GM12878 (cell line): ENCODE measurements around the gene CAMTA1. TPM values are rescaled to one million over a fixed set of nuclear protein-coding genes. Genes with fewer than 3 reads are reported as not detected.

Experiments
- ATAC-seq: fragments of 200-7000 bp; cut with Tn5 transposase; 3 replicates; pipeline ENCODE4 v1.9.1; 2020; ENCODE audit warnings: mild to moderate bottlenecking, moderate library complexity
- BruUV-seq: library from RNA; stranded (reverse); fragments of 400-500 nt; replicated peaks from 2 replicates; lab custom pipeline; 2021; lab: Mats Ljungman, UMichigan
- CTCF ChIA-PET: fragments of 300-600 bp; sonication (Branson Sonifier 250); formaldehyde crosslinking; extraction: SDS; loops from one replicate; lab custom pipeline; 2021; ENCODE audit warnings: inconsistent platforms; lab: Yijun Ruan, JAX
- POLR2A ChIA-PET: fragments of 350-600 bp; formaldehyde crosslinking; extraction: SDS; loops from one replicate; lab custom pipeline; 2021; ENCODE audit warnings: inconsistent platforms; lab: Charles Lee
- RAD21 ChIA-PET: fragments of 300-600 bp; sonication (Branson Sonifier 250); formaldehyde crosslinking; loops from one replicate; lab custom pipeline; 2023; ENCODE audit warnings: antibody characterized with exemption; ENCODE audit not compliant: unreplicated experiment; lab: Charles Lee
- SMC1A ChIA-PET: fragments of 300-600 bp; sonication (Branson Sonifier 250); formaldehyde crosslinking; loops from one replicate; lab custom pipeline; 2023; ENCODE audit not compliant: unreplicated experiment, uncharacterized antibody; lab: Charles Lee
- DNase-seq: peaks from one replicate; pipeline ENCODE4 v3.0.0-alpha.2; 2011; ENCODE audit warnings: low read depth, low spot score
- FAIRE-seq: peaks from 3 replicates; lab custom pipeline; 2011; peaks lifted over from hg19 to GRCh38; lab: Jason Lieb, UNC
- H2AFZ ChIP-seq: 2 replicates; pipeline ENCODE4 v1.6.0; 2011; ENCODE audit warnings: low read depth, low read length, control low read depth; ENCODE audit not compliant: control insufficient read depth
- H3K27ac ChIP-seq: 2 replicates; pipeline ENCODE4 v1.5.1; 2011; ENCODE audit warnings: control low read depth; ENCODE audit not compliant: control insufficient read depth, insufficient read depth
- H3K27me3 ChIP-seq, 2 experiments: replicated peaks in 1 of 2; 2 replicates each; pipeline versions ENCODE4 v1.6.0 to v1.6.1; 2011; ENCODE audit warnings: low read length in 1 of 2; ENCODE audit not compliant: control insufficient read depth in 2 of 2, insufficient read depth in 2 of 2
- H3K36me3 ChIP-seq, 2 experiments: 2 replicates each; pipeline ENCODE4 v1.5.1; 2011; ENCODE audit warnings: low read length in 1 of 2; ENCODE audit not compliant: control insufficient read depth in 2 of 2, insufficient read depth in 2 of 2
- H3K4me1 ChIP-seq: 2 replicates; pipeline ENCODE4 v1.6.1; 2011; ENCODE audit warnings: mild to moderate bottlenecking, low read length, moderate library complexity, mixed read lengths; ENCODE audit not compliant: control insufficient read depth, insufficient read depth
- H3K4me2 ChIP-seq: 2 replicates; pipeline ENCODE4 v1.6.0; 2011; ENCODE audit warnings: control low read depth; ENCODE audit not compliant: control insufficient read depth, insufficient read depth
- H3K4me3 ChIP-seq: fragments of 200-600 bp; sonication (generic); 2 replicates; pipeline ENCODE4 v1.5.1; 2016
- H3K79me2 ChIP-seq: 2 replicates; pipeline ENCODE4 v1.6.0; 2011; ENCODE audit warnings: low read length; ENCODE audit not compliant: control insufficient read depth, insufficient read depth
- H3K9ac ChIP-seq: 2 replicates; pipeline ENCODE4 v1.8.0; 2011; ENCODE audit warnings: low read length, control low read depth, mixed read lengths; ENCODE audit not compliant: control insufficient read depth, insufficient read depth
- H3K9me3 ChIP-seq: replicated peaks from 3 replicates; pipeline ENCODE4 v1.5.1; 2011; ENCODE audit warnings: mild to moderate bottlenecking, low read length; ENCODE audit not compliant: control insufficient read depth, insufficient read depth
- H4K20me1 ChIP-seq: 2 replicates; pipeline ENCODE4 v1.6.0; 2011; ENCODE audit not compliant: control insufficient read depth, insufficient read depth
- BCLAF1 ChIP-seq: fragments of 450-650 bp; IDR thresholded peaks from 2 replicates; pipeline ENCODE4 v1.6.1; 2017; ENCODE audit warnings: antibody characterized with exemption, mild to moderate bottlenecking, moderate library complexity
- IRF4 ChIP-seq: IDR thresholded peaks from 2 replicates; pipeline ENCODE4 v1.6.1; 2011; ENCODE audit warnings: low read depth, low read length
- NFXL1 ChIP-seq: fragments of 450-650 bp; IDR thresholded peaks from 2 replicates; pipeline ENCODE4 v1.6.1; 2017; ENCODE audit warnings: antibody characterized with exemption, mild to moderate bottlenecking, borderline replicate concordance
- SKIL ChIP-seq: fragments of 450-650 bp; IDR thresholded peaks from 2 replicates; pipeline ENCODE4 v1.6.1; 2017; ENCODE audit warnings: mild to moderate bottlenecking, low read depth, inconsistent platforms; ENCODE audit not compliant: poor library complexity, severe bottlenecking
- WGBS: methylation state at CpG from one replicate; pipeline ENCODE4 v1.1.6; 2016; ENCODE audit warnings: low lambda C conversion rate; ENCODE audit not compliant: insufficient replicate concordance, insufficient coverage; ENCODE audit errors: missing lambda C conversion rate; 5-methylcytosine and 5-hydroxymethylcytosine counted together
- in situ Hi-C: fragments of 300-500 bp; cut with MboI; formaldehyde crosslinking; loops from 9 replicates; pipeline ENCODE4 v1.14.3; 2018; ENCODE audit warnings: mixed read lengths
- intact Hi-C: fragments of 100-400 bp; cut with micrococcal nuclease; formaldehyde crosslinking; loops from one replicate; pipeline ENCODE4 v1.14.2; 2022; ENCODE audit not compliant: unreplicated experiment
- polyA plus RNA-seq, 11 experiments: library from polyadenylated mRNA; depleted of rRNA in 4 of 11; unstranded in 6 of 11; stranded (reverse) in 5 of 11; fragments of >200 nt; fragmentation: Nextera tagmentation in 4 of 11; fragmentation: Illumina TruSeq in 1 of 11; extraction: Ambion mirVana in 4 of 11; extraction: Trizol in 1 of 11; gene quantifications; 1 replicate in 1 of 11; 2 replicates in 10 of 11; pipeline versions ENCODE4 v1.2.1 to v1.2.3, GENCODE V29; 2011 to 2016; ENCODE audit warnings: inconsistent platforms in 2 of 11, missing spikeins in 2 of 11, low read depth in 1 of 11
- total RNA-seq, 4 experiments: library from RNA; depleted of rRNA in 3 of 4; stranded (reverse); fragments of >200 nt in 3 of 4; fragmentation: Illumina TruSeq in 1 of 4; extraction: Trizol in 1 of 4; gene quantifications; 2 replicates each; pipeline versions ENCODE4 v1.2.1 to v1.2.3, GENCODE V29; 2013 to 2021
- TF ChIP-seq, protein P1 (sequence below): IDR thresholded peaks from 2 replicates; pipeline ENCODE4 v1.6.1; 2012; ENCODE audit warnings: mild to moderate bottlenecking, low read depth, low read length

CAMTA1 gene
- total and polyA plus RNA-seq, 10 of the 15 experiments (the other 5 are each of a cell fraction or from before 2014, with no cell fraction given), result 37.7 to 148 (median 76.4) TPM

DNA sequence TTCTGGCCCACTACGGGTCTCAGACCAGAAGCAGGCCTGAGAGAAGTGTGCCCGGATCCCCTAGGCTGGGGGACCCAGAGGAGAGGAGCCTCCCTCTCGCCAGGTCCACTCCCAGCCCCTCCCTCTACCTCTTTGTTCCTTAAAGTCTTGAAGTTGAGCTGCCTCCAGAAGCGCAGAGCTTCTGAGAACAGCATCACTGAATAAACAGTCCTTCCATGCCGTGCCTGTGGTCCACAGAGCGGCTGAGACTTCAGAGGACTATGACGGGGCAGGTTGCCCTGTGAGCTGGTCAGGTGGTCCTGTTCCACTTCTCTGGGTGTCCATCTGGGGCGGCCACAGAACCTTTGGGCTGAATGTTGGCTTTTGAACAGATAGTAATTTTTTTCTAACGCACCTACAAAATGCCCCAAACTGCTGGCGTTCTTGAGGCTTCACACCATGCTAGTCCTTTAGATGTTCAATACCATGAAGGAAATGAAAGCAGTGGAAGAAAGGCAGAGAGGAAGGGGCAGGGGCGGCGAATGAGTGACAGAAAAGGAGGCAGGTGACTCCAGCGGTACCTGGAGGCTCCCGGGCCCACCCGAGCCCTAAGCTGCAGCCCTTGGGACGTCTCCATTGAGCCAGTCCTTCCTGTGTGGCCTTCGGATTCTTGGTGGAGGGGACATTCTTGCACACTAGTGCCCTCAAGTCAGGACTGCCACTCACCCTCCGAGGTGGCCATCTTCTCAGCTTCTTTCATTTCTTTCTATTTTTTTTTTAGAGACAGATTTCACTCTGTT, 746.5 kb downstream of the CAMTA1 start:
- TF ChIP-seq BCLAF1, result no peak
- no peak for TF ChIP-seq IRF4
- no peak for TF ChIP-seq NFXL1
- TF ChIP-seq SKIL, result no peak
- TF ChIP-seq, protein P1, sequence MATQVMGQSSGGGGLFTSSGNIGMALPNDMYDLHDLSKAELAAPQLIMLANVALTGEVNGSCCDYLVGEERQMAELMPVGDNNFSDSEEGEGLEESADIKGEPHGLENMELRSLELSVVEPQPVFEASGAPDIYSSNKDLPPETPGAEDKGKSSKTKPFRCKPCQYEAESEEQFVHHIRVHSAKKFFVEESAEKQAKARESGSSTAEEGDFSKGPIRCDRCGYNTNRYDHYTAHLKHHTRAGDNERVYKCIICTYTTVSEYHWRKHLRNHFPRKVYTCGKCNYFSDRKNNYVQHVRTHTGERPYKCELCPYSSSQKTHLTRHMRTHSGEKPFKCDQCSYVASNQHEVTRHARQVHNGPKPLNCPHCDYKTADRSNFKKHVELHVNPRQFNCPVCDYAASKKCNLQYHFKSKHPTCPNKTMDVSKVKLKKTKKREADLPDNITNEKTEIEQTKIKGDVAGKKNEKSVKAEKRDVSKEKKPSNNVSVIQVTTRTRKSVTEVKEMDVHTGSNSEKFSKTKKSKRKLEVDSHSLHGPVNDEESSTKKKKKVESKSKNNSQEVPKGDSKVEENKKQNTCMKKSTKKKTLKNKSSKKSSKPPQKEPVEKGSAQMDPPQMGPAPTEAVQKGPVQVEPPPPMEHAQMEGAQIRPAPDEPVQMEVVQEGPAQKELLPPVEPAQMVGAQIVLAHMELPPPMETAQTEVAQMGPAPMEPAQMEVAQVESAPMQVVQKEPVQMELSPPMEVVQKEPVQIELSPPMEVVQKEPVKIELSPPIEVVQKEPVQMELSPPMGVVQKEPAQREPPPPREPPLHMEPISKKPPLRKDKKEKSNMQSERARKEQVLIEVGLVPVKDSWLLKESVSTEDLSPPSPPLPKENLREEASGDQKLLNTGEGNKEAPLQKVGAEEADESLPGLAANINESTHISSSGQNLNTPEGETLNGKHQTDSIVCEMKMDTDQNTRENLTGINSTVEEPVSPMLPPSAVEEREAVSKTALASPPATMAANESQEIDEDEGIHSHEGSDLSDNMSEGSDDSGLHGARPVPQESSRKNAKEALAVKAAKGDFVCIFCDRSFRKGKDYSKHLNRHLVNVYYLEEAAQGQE, result no peak
- 28% methylated on average over 18 of the region's 18 CpGs for WGBS
- Histone ChIP-seq H3K4me1 (no peaks in the 10 kb centered on the region), H3K36me3 (no peaks in the 10 kb centered on the region), H3K79me2 (no peaks in the 10 kb centered on the region), H4K20me1 (no peaks in the 10 kb centered on the region), H3K27ac (no peak overlapping the region), H3K4me2 (no peak overlapping the region), H3K27me3 (peaks cover 2% of the 10 kb centered on the region in 2 experiments; a peak in 3 of 4 replicates), H3K4me3 (no peak overlapping the region), H2AFZ (no peak overlapping the region), H3K9ac (no peak overlapping the region), H3K9me3 (no peaks in the 10 kb centered on the region)
- POLR2A ChIA-PET, result no interaction called here
- in situ Hi-C loops (no loop called here), intact Hi-C loops (no loop called here)
- BruUV-seq, result no TSS peak
- DNase-seq (no peak), FAIRE-seq (no peak), ATAC-seq (no peak)
- CTCF ChIA-PET, result no interaction called here
- RAD21 ChIA-PET, result no interaction called here
- SMC1A ChIA-PET, result no interaction called here
